Measurements from ENCODE around the gene REEP3.

Gene REEP3

GRCh38 chr10:63673846-63674245 lies 152.6 kb downstream of the REEP3 start:
- H2AFZ ChIP-seq (ENCODE audit: low read length) = no peak overlapping the region
- H3K4me3 ChIP-seq (ENCODE audit: low read length, poor library complexity, severe bottlenecking) = no peak overlapping the region
- H3K4me2 ChIP-seq (ENCODE audit: low read depth, low read length, poor library complexity, severe bottlenecking) = no peak overlapping the region
- H3K4me1 ChIP-seq (ENCODE audit: insufficient read depth, low read length, poor library complexity, severe bottlenecking) = peaks cover 4% of the 10 kb centered on the region
- H3K79me2 ChIP-seq (ENCODE audit: insufficient read depth, low read length) = no peaks in the 10 kb centered on the region
- H3K9me3 ChIP-seq (ENCODE audit: insufficient read depth, low read depth, low read length) = no peaks in the 10 kb centered on the region
- no peaks in the 10 kb centered on the region for H4K20me1 ChIP-seq (ENCODE audit: insufficient read depth, low read length, poor library complexity, severe bottlenecking)
- no peaks in the 10 kb centered on the region for H3K27me3 ChIP-seq (ENCODE audit: insufficient read depth, low read length, poor library complexity, severe bottlenecking)
- TF ChIP-seq EZH2phosphoT487 (IDR thresholded peaks at IDR 0.05; ENCODE audit: borderline replicate concordance) = no peak
- no peak for TF ChIP-seq CTCF (conservative IDR thresholded peaks at IDR 0.05; ENCODE audit: low read length)
- no peak overlapping the region for H3K9ac ChIP-seq (ENCODE audit: low read depth, low read length, poor library complexity, severe bottlenecking)
- H3K9me2 ChIP-seq (replicated peaks; ENCODE audit: low read depth, low read length) = no peaks in the 10 kb centered on the region
- H3K36me3 ChIP-seq (ENCODE audit: insufficient read depth, low read length) = no peaks in the 10 kb centered on the region
- no peaks in the 10 kb centered on the region for H3F3A ChIP-seq (ENCODE audit: low read depth)

All from Loucy (cell line).